Stimulated activated CD4-positive, alpha-beta T cell treated with anti-CD3 and anti-CD28 coated beads, Interleukin-12 subunit alpha, Interleukin-12 subunit beta, amount 100 ng/mL, for 24 hours (primary cell): ENCODE data around the gene DCUN1D4.

Source experiments
- DNase-seq, 2 experiments: peaks; one replicate each; pipeline ENCODE4 v3.0.0-alpha.2; 2020; ENCODE audit warnings: low read depth in 2 of 2

Gene DCUN1D4

DNA sequence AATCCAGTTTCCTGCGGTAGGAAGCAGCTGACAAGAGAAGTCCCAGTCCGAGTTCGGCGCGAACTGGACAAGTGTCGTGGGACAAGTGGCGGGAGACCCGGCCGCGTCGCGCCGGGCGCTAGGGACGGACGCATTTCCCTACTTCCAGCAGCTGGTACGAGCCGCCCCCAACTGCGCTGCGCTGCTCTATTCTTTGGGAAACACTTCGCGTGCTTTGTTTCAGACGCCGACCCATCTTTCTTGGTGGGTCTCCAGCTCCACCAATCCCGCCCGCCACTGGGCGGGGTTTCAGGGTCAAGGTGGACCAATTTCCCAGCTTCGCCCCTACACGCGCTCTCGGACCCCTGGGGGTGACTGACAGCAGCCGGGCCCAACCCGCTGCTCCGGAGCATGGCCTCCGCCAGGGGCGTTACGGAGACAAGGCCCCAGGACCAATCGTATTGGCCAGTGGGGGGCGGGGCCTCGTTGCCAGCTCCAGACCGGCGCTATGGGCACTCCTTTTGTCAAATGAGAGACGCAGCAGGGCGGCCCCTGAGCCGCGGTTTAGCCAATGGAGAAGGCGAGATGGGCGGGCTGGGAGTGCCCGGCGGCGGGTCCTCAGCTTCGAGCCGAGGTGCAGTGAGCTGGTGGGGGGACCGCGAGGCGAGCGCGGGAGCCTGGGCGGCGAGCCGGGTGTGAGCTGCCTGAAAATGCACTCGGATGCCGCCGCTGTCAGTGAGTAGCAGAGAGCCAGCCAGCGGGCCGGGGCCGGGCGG is at the start of gene DCUN1D4:
Gene DCUN1D4 (plus strand): TSS at position 600 of the 755 bp plus-strand sequence. CDS start 90 bp downstream, at position 690.
- DNase-seq = peak; percentile 97 to 98

DNA sequence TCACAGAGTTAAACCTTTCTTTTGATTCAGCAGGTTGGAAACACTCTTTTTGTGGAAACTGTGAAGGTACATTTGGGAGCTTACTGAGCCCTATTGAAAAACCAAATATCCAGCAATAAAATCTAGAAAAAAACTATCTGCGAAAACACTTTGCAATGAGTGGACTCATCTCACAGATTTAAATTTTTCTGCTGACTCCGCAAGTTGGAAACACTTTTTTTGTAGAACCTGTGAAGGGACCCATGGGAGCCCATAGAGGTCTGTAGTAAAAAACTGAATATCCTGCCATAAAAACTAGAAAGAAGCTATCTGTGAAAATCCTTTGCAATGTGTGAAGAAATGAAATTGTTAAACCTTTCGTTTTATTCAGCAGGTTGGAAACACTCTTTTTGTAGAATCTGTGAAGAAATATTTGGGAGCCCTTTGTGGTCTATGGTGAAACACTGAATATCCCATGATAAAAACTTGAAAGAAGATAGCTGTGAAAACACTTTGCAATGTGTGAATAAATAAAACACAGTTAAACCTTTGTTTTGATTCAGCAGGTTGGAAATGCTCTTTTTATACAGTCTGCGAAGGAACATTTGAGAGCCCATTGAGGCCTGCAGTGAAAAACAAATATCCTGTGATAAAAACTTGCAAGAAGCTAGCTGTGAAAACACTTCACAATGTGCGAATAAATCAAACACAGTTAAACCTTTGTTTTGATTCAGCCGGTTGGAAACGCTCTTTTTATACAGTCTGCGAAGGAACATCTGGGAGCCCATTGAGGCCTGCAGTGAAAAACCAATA is 22.3 kb upstream of the DCUN1D4 start:
- DNase-seq = no peak

DNA sequence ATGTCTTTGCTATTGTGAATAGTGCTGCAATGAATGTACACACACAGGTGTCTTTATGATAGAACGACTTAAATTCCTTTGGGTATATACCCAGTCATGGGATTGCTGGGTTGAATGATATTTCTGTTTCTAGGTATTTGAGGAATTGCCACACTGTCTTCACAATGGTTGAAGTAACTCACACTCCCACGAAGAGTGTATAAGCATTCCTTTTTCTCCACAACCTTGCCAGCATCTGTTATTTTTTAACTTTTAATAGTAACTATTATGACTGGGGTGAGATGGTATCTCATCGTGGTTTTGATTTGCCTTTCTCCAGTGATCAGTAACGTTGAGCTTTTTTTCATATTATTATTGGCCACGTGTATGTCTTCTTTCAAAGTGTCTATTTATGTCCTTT is 17.6 kb upstream of the DCUN1D4 start:
- no peak for DNase-seq

DNA sequence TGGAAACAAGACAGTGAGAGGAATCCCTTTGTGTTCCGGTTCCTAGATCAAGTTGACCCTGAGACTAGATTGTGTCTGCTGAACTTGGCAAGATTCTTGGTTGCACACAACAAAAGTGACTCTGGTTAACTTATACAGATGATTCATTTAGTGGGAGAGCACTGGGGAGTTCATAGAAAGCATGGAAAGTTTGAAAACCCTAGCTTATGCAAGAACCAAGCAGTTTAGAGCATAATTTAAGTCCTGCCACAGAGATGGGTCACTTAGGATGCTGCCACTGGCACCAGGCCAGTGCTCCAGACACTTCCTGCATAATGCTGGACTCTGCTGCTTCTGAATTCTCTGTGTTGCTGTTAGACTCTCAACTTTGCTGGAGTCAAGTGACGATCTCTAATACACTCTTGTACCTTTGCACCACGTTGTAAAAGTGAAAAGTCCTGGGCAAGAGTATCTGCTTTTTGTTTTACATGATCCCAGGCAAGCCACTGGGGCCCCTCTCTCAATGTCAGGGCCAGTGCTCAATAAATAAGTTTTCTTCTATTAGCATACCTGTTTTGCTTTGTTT is 12.7 kb upstream of the DCUN1D4 start:
- DNase-seq = no peak

DNA sequence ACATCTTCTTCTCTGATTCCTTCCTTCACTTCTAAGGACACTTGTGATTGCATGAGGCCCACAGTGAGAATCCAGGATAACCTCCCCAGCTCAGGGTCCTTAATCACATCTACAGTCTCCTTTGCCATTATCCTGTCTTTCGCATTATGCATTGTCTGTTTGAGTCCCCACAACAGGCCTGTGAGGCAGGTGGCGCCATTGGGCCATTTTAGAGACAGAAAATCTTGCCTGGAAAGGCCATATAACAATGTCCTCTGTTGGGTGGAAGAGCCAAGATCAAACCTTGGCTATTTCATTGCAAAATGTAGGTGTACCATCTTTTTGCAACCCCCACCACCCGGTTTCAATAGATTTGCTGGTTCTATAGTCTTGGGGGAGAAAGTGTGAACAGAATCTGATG is 11.8 kb upstream of the DCUN1D4 start:
- DNase-seq = peak in 1 of 2 experiments; percentile 42

DNA sequence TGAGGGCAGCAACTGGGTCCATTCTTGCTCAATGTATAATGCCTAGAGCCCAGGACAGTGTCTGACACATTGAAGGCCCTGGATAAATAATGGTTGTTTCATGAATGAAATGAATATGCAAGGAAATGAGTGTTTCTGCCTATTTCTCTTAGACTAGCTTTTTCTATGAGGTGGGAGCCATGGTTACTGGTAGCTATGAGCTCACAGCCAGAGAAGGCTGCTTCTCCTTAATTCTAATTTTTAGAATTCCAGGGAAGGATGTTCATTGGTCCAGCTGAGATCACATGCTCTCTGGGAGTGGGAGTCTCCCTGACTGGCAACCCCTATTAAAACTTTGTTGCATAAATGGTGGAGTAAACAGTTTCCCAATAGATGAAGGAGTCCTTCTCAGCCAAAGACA is 9.7 kb upstream of the DCUN1D4 start:
- no peak for DNase-seq

DNA sequence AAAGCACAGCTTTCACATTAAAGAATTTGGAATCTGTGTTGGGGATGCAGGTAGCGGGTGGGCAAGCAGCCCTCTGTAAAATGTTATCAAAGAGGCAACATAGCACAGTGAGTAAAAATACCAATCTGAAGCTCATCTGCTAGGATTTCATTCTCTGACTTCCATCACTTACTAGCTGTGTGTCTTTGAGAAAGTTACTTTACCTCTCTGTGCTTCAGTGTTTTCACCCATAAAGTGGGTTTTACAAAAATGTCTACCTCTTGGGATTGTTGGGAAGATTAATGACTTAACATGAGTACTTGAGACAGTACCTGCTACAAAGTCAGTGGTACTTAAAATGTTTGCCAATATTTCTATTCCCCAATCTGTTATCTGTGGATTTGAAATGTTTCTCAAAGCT is 7.9 kb upstream of the DCUN1D4 start:
- DNase-seq = no peak

DNA sequence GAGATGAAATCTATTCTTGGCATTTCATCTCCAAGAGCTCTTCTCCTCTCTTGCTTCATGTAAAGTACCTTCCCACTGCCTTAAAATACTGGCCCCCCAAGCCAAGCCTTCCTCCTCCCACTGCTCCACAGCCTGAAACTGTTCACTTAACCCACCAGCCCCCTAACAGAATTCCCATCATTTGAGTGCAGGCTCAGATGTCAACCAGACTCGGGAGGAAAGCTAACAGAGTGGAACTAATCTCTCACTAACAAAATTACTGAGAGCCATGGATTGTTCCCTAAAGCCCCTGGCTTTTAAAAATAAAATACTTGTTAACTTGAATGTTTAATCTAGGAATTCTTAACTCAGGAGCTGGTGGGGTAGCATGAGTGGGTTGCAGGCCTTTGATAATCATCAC is 7.1 kb upstream of the DCUN1D4 start:
- DNase-seq = no peak

DNA sequence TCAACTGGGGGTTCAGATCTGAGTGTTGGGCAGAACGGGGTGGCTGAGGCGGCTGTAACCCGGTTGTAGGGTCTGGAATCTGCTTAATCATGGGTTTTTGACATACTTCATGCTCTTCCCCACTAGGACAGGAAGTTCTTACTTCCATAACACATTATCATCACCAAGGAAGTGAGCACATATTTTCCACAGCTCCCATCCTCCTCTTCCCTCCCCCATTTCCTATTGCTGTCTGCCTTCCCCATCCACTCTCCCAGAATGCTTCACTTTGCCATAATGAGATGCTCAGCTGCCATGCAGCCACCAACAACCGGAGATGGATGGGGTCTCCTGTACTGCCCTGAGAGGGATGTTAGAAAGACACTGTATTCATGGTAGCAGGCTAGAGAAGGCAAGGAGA is 6.4 kb upstream of the DCUN1D4 start:
- DNase-seq = no peak

DNA sequence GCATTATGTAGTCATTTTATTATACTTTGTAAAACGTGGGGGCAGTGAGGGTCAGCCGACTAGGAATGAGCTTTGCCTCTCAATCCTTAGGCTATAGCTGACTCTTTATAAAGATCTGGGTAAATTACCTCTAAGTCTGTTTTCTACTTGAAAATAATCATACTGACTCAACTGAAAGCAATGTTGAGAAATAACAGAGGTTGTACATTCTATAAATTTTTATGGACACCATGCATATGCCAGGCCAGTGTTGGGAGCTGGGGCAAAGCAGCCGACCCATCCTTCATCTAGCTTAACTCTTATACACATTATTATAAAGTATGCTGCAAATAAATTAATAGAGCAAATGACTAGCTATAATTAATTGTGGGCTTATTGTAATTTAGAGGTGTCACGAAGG is 2.2 kb upstream of the DCUN1D4 start:
- DNase-seq = no peak

DNA sequence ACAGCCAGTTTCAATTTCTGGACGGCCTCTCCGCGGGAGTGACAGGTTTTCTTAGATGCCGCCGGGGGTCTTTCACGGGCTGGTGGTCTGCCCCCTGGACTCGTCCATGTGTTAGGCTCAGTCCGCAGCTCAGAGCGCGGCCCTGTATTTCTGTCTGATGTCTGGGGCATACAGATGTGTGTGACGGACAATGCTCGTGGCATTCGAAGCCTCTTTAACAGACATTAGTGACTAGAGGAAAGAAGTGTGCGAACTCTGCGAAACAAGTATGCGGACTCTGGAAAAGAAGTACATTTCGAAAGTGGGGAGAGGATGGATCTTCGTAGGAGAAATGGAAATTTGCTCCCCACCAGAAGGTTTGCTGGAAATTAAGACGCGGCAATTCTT is 793 bp upstream of the DCUN1D4 start:
- no peak for DNase-seq

DNA sequence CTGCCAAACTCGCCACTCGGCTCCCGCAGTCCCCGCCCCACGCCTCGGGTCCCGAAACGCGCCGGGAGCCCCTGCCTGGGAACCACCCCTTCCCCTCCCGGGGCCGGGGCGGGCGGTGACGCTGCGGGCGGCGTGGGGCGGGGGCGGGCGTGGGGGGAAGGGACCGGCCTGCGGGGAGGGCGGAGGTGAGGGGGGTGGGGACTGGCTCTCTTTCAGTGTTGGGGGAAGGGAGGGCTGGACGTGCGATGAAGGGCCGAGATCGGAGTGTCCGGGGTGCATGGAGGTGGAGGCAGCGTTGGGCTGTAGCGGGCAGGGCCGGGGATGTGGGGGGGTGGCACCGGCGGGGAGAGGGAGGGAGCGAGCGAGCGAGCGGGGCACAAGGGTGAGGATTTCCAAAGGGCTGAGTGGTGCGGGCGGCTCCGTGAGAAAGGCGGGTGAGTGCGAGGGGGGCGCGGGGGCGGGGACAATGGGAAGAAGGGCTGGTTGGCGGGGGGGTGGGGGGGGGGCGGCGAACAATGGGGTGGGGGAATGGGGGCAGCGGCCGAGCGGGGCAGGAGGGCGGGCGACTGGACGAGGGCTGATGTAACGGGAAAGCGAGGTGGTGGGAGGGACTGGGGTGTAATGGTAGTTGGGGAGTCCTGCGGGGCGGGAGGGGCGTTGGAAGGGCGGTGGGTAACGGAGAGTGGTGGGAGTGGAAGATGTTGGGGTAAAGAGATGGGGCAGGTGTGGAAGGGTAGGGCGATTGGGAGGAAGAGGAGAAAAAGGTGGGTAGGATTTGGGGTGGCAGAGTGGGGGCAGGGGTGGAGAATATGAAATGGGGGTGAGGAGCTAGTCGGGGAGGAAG is 578 bp downstream of the DCUN1D4 start:
- DNase-seq = peak; percentile 31 to 55

DNA sequence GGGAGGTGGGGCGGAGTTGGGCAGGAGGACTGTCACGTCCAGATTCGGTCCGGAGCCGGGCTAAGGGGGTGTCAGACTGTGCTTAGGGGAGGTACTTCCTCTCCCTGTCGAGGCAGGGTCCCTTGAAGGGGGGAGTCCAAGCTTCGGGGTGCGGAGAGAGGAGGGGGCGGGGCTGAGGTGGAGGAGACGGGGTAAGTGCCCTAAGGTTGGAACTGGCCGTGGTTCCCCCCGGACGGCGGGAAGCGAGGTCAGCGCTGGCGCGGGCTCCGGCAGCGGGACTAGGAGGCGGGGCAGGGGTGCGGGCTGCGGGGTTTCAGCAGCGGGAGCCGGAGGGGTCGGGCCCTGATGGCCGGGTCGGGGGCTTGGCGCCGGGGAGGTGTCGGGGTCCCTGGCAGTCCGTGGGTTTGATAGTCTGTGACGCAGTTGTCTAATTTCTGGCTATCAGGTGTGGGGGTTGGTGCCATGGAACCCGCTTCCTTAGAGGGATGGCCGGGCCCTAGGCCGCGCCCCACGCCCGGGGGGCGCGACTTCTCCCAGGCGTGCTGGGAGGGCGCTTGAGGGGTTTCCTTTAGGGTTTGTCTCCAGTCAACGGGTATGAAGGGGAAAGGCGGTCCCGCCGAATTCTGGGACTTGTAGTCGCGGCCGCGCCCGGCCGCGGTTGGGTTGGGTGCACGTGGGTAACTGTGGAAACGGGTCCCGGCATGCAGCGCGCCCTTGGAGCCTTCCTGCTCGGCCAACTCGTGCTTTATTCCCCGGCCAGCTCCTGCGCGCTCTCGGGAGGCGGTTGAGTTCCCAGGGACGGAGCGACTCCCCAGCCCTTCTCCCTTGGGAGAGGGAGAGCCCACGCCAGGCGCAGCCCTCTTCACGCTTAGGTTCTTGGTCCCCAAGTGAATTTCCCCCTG is 1.5 kb downstream of the DCUN1D4 start:
- peak; percentile 70 to 75 for DNase-seq

DNA sequence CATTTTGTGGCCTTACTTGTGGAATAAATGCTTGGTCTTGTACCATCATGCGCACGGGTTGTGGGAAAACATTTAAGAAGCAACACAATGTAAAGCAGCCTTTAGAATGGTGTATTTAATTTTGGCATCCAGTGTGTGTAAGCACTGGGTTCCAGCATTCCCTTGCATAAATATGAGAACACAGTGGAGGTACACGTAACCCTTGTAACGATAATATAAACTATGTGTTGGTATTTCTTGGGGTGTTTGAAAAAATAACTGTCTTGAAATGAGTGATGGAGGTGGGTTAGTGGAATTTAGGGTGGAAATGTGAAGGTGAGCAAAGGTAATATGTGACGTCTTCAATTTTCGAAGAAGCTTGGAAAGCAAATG is 2.1 kb downstream of the DCUN1D4 start:
- DNase-seq = no peak

DNA sequence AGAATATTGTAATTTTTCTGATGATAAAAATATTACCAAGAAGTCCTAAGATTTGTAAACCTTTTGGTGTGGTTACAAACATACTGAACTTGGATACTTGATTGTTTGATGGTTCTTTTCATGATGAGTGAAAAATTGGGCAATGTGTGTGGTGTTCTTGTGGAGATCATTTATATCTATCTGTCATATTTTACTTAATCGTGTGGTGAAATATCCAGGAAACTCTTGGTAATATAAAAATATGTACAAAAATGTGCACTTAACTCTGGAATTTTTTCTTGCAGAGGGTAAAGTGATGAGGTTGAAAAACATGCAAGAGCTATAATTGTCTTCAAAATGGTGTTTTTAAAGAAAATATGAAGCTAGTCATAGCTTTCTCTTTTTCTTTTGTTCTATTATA is 2.8 kb downstream of the DCUN1D4 start:
- DNase-seq = no peak

DNA sequence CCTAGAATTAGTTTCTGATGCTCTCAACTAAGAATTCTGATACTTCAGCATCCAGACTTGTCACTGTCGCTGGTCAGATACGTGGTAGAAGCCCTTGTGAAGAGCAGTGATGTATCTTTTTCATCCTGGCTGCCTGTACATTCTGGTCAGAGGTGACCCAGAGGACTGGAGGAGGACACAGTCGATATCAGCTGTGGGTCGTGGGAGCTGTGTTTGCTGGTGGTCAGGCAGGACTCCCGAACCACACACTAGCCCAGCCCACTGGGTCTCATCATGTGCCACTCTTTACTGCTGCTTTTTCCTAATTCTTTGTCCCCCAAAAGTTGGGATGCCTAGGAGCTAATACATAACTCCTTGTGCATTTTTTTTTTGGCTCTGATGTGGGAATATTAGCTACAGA is 6.5 kb downstream of the DCUN1D4 start:
- no peak for DNase-seq

DNA sequence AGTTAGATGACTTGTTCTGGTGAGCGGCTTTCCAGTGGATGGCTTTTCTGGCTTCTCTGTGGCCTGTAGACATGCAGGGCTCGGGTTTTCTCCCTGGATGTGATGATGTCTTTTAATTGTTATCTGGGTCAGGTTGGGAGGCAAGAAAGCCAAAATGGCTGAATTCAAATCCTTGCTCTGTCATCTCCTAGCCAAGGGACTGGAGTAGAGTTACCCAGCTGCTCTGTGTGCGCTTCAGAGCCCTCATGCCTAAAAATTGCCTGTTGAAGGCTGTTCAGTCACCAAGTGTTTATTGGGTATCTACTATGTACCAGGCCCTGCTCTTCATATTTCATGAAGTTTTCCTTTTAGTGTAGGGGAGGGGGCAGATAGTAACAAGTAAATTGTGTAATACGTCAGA is 7.3 kb downstream of the DCUN1D4 start:
- DNase-seq = no peak

DNA sequence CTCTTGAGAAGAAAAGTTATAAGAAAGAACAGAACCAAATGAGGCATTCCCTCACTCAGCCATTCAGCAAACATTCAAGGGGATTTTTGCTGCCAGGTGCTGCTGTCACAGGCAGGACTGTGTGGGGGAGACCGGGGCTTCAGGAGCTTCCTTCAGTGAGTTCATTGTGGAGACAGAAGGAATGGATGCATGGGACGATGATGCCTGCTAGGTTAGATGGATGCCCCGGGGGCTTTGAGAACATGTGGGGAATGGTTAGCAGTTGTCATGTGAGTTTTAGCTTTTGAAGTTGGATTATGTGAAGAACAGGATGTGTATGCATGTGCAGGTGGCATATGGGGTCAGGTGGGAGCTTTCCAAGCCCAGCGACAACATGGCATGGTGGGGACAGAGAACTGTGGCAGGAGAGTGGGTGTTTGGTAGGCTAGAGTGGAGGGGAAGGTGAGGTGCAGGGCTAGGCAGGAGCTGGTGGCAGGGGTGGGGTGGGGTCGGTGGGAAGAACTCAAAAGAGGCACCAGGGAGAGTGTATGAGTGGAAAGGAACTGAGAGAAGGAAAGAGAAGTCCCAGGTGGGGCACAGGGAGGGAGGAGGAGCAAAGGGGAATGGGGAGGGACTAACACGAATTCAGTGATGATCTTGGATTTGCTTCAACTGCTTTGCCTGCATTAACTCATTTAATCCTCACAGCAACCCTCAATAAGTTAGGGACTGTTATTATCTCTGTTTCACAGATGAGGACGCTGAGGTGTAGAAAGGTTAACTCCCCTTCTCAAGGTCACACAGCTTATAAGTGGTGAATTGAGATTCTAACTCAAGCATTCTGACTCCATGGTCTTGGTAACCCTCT is 8.4 kb downstream of the DCUN1D4 start:
- DNase-seq = no peak

DNA sequence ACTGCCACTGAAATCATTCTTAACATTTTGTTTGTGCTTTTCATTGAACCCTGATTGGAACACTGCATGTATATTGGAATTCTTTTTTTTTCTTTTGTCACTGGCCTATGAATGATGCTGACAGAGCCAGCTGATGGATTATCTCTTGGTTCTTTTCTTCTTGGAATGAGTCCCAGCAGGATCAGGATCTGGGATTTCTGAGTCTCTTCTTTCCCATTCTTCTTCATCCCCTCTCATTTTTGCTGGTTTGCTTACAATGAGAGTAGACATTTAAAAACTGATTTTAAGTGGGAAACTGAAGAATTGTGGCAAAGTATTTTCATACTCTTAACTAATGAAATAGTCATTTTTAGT is 9.0 kb downstream of the DCUN1D4 start:
- no peak for DNase-seq

DNA sequence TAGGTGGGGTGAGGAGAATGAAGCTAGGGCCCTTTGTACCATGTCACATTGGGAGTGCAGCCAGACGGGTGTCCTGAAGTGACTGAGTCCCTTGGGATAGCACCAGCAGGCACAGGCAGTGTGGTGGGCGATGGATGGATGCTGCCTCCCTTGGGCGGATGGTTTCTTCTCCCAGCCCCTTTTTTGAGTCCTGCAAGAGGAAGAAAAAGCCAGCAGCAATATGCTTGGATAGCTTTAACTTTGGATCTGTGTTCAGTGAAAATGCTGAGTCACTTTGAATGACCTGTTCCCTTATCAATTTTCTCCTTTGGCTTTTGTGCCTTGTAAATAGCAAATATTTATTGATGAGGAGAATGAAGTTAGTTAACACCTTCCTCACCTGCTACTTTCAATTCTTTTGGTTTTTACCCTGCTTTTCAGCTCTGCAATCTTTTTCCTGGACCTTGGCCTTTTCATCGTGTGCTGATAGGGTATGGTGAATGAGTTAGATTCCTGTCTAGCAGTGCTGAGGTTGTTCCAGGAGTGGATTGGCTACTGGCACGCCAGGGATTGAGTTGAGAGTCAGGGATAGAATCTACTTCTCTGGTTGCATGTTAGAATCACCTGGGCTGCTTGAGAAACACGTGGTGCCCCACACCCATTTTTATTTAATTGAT is 10.2 kb downstream of the DCUN1D4 start:
- DNase-seq = no peak
